Brain microvascular endothelial cell (primary cell): Measurements from ENCODE around the gene UBASH3A.

Experiments used
- DNase-seq: peaks from one replicate; pipeline ENCODE4 v3.0.0-alpha.2; 2020
- H3K27ac ChIP-seq: fragments of 250-450 bp; sonication (Bioruptor Pico); 2 replicates; pipeline ENCODE4 v1.5.1; 2020; ENCODE audit warnings: mild to moderate bottlenecking, moderate library complexity
- H3K27me3 ChIP-seq: fragments of 250-450 bp; sonication (Bioruptor Pico); replicated peaks from 2 replicates; pipeline ENCODE4 v1.5.1; 2020; ENCODE audit warnings: mild to moderate bottlenecking
- H3K36me3 ChIP-seq: fragments of 250-450 bp; sonication (Bioruptor Pico); replicated peaks from 2 replicates; pipeline ENCODE4 v1.5.1; 2020; ENCODE audit warnings: mild to moderate bottlenecking
- H3K4me3 ChIP-seq: 2 replicates; pipeline ENCODE4 v1.5.1; 2011; ENCODE audit warnings: low read depth, mild to moderate bottlenecking, control low read depth, low read length, moderate library complexity
- in situ Hi-C: cut with HindIII; loops from 2 replicates; pipeline ENCODE4 v1.10.0; 2017; ENCODE audit warnings: low sequenced_read_pairs, low pct_ligation_motif_present
- TF ChIP-seq, protein P1 (sequence below): IDR thresholded peaks from 2 replicates; pipeline ENCODE4 v1.5.1; 2011; ENCODE audit warnings: low read depth, mild to moderate bottlenecking, moderate library complexity, low read length, control low read depth, inconsistent platforms; ENCODE audit errors: missing control alignments

The UBASH3A gene

GRCh38 chr21:42360317-42360716 lies 43.4 kb upstream of the UBASH3A start:
- in situ Hi-C loops, result no loop called here
- no peak for DNase-seq
- H3K36me3 ChIP-seq, result no peaks in the 10 kb centered on the region
- H3K4me3 ChIP-seq, result no peak overlapping the region
- H3K27ac ChIP-seq, result no peak overlapping the region
- no peaks in the 10 kb centered on the region for H3K27me3 ChIP-seq
- TF ChIP-seq, protein P1, sequence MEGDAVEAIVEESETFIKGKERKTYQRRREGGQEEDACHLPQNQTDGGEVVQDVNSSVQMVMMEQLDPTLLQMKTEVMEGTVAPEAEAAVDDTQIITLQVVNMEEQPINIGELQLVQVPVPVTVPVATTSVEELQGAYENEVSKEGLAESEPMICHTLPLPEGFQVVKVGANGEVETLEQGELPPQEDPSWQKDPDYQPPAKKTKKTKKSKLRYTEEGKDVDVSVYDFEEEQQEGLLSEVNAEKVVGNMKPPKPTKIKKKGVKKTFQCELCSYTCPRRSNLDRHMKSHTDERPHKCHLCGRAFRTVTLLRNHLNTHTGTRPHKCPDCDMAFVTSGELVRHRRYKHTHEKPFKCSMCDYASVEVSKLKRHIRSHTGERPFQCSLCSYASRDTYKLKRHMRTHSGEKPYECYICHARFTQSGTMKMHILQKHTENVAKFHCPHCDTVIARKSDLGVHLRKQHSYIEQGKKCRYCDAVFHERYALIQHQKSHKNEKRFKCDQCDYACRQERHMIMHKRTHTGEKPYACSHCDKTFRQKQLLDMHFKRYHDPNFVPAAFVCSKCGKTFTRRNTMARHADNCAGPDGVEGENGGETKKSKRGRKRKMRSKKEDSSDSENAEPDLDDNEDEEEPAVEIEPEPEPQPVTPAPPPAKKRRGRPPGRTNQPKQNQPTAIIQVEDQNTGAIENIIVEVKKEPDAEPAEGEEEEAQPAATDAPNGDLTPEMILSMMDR, result no peak

DNA sequence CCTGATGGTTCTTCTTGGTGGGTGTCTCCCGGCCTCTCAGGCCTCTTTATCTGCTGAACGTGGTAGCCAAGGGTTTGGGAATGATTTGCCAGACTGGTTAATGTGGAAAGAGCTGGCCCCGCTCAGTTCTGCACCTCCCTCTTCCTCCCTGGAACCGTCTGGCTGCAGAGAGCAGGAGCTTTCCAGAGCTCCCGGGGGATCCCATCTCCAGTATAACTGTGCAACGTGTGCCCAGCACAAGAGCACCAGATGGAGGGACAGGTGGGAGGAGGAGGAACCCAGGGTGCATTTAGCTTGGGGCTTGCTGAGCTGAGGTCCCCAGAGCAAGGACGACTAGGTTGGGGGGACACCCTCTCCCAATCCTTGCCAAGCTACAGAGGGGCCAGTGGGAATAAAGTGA lies 42.4 kb upstream of the UBASH3A start:
- DNase-seq, result no peak
- Histone ChIP-seq H3K4me3 (no peak overlapping the region), H3K27me3 (no peaks in the 10 kb centered on the region), H3K36me3 (no peaks in the 10 kb centered on the region), H3K27ac (no peak overlapping the region)
- TF ChIP-seq, protein P1, result no peak
- in situ Hi-C loops, result no loop called here

DNA sequence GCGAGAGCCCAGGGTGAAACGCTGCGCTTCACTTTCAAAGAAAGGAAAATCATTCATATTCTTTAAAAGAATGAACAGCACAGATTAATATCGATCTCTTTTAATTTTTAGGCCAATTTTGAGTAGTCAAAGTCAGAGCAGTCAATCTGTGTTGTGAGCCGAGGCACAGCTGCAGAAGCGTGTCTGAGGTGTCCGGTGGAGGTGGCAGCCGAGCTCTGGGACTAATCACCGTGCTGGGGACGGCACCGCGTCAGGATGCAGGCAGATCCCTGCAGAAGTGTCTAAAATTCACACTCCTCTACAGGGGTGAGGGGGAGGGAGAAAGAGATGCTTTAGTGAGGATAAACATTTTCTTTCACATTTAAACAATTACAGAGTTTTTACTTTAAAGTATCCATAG lies 41.5 kb upstream of the UBASH3A start:
- Histone ChIP-seq H3K27me3 (no peaks in the 10 kb centered on the region), H3K27ac (no peak overlapping the region), H3K36me3 (no peaks in the 10 kb centered on the region), H3K4me3 (no peak overlapping the region)
- in situ Hi-C loops, result no loop called here
- DNase-seq, result no peak
- TF ChIP-seq, protein P1, result no peak

- H3K27ac ChIP-seq, result no peak overlapping the region
- no peak overlapping the region for H3K4me3 ChIP-seq
- no peak for DNase-seq
- H3K27me3 ChIP-seq, result no peaks in the 10 kb centered on the region
- TF ChIP-seq, protein P1, result no peak
- in situ Hi-C loops, result no loop called here
- H3K36me3 ChIP-seq, result no peaks in the 10 kb centered on the region
These were observed 41.0 kb upstream of the UBASH3A start for GRCh38 chr21:42362700-42363099.

- no peak for DNase-seq
- no peaks in the 10 kb centered on the region for H3K36me3 ChIP-seq
- no peak overlapping the region for H3K27ac ChIP-seq
- H3K27me3 ChIP-seq, result no peaks in the 10 kb centered on the region
- in situ Hi-C loops, result no loop called here
- no peak overlapping the region for H3K4me3 ChIP-seq
- TF ChIP-seq, protein P1, result no peak
These were observed 40.4 kb upstream of the UBASH3A start for GRCh38 chr21:42363312-42363711.

DNA sequence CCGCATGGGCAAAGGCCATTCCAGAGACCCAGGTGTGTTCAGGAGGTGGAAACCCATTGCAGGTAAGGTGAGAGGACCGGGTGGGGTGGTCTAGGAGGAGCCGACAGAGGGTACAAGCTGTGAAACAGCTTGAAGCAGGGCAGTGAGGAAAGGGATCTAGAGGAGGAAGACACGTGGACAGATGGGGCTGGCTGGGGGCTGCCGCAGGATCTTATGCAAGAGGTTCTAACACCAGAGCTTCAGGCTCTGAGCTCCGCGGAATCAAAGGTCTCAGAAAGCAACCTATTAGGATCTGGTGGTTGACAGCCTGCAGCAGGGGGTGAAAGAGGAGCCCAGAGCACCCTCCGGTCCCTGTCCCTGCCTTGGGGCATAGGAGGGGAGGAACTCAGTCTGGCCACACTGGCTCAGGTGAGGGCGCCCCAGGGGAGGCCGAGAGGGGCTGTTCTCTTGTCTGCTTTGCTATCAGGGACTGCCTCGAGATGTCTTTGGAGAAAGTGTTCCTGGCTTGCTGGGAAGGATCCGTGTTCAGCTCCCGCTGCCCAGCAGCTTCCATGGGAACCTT lies 39.3 kb upstream of the UBASH3A start:
- TF ChIP-seq, protein P1, result no peak
- in situ Hi-C loops, result no loop called here
- Histone ChIP-seq H3K27me3 (no peaks in the 10 kb centered on the region), H3K27ac (no peak overlapping the region), H3K36me3 (no peaks in the 10 kb centered on the region), H3K4me3 (no peak overlapping the region)
- no peak for DNase-seq
